ENCODE measurements around the gene NDFIP2.

NDFIP2 gene

GRCh38 chr13:79447141-79447540, 33.8 kb upstream of the NDFIP2 start:
- Histone ChIP-seq H3K27ac (no peak overlapping the region), H3K4me1 (ENCODE audit: control insufficient read depth in 1 of 2, insufficient read depth in 1 of 2, low read depth in 1 of 2, low read length in 1 of 2) (peaks cover 5 to 11% of the 10 kb centered on the region in 2 experiments)
- TF ChIP-seq CTCF (IDR thresholded peaks at IDR 0.05): no peak

GRCh38 chr13:79447741-79448140, 33.2 kb upstream of the NDFIP2 start:
- H3K27me3 ChIP-seq: peaks cover 35% of the 10 kb centered on the region
- H3K4me1 ChIP-seq (ENCODE audit: control insufficient read depth in 1 of 2, insufficient read depth in 1 of 2, low read depth in 1 of 2, low read length in 1 of 2): peaks cover 5 to 11% of the 10 kb centered on the region in 2 experiments
- no peaks in the 10 kb centered on the region for H3K36me3 ChIP-seq
- H3K9me3 ChIP-seq: peaks cover 5% of the 10 kb centered on the region
- no peak overlapping the region for H3K27ac ChIP-seq
- no peak overlapping the region for H3K4me3 ChIP-seq (ENCODE audit: low read depth in 1 of 2, low read length in 1 of 2)
- TF ChIP-seq CTCF (IDR thresholded peaks at IDR 0.05): no peak

More at GRCh38 chr13:79447141-79447540, 33.8 kb upstream of the NDFIP2 start:
- no peaks in the 10 kb centered on the region for H3K36me3 ChIP-seq
- H3K4me3 ChIP-seq (ENCODE audit: low read depth in 1 of 2, low read length in 1 of 2): no peak overlapping the region
- peaks cover 5% of the 10 kb centered on the region for H3K9me3 ChIP-seq
- peaks cover 29% of the 10 kb centered on the region for H3K27me3 ChIP-seq

GRCh38 chr13:79448413-79448812, 32.5 kb upstream of the NDFIP2 start:
- Histone ChIP-seq H3K4me1 (ENCODE audit: control insufficient read depth in 1 of 2, insufficient read depth in 1 of 2, low read depth in 1 of 2, low read length in 1 of 2) (peaks cover 5 to 11% of the 10 kb centered on the region in 2 experiments), H3K27me3 (peaks cover 41% of the 10 kb centered on the region), H3K4me3 (ENCODE audit: low read depth in 1 of 2, low read length in 1 of 2) (no peak overlapping the region), H3K27ac (no peak overlapping the region), H3K36me3 (no peaks in the 10 kb centered on the region), H3K9me3 (peaks cover 5% of the 10 kb centered on the region)
- no peak for TF ChIP-seq CTCF (IDR thresholded peaks at IDR 0.05)

GRCh38 chr13:79450110-79450509, 30.8 kb upstream of the NDFIP2 start:
- Histone ChIP-seq H3K27ac (no peak overlapping the region), H3K4me3 (ENCODE audit: low read depth in 1 of 2, low read length in 1 of 2) (no peak overlapping the region), H3K36me3 (no peaks in the 10 kb centered on the region), H3K27me3 (peaks cover 56% of the 10 kb centered on the region), H3K4me1 (ENCODE audit: control insufficient read depth in 1 of 2, insufficient read depth in 1 of 2, low read depth in 1 of 2, low read length in 1 of 2) (peaks cover 5 to 11% of the 10 kb centered on the region in 2 experiments), H3K9me3 (peaks cover 5% of the 10 kb centered on the region)
- TF ChIP-seq CTCF (IDR thresholded peaks at IDR 0.05): no peak

- Histone ChIP-seq H3K9me3 (peaks cover 5% of the 10 kb centered on the region), H3K27ac (no peak overlapping the region)
Measured at GRCh38 chr13:79451500-79451962, 29.4 kb upstream of the NDFIP2 start.

More at GRCh38 chr13:79451500-79451962, 29.4 kb upstream of the NDFIP2 start:
- H3K4me1 ChIP-seq (ENCODE audit: control insufficient read depth in 1 of 2, insufficient read depth in 1 of 2, low read depth in 1 of 2, low read length in 1 of 2): peaks cover 5 to 11% of the 10 kb centered on the region in 2 experiments
- peaks cover 61% of the 10 kb centered on the region for H3K27me3 ChIP-seq
- no peak for TF ChIP-seq CTCF (IDR thresholded peaks at IDR 0.05)
- no peak overlapping the region for H3K4me3 ChIP-seq (ENCODE audit: low read depth in 1 of 2, low read length in 1 of 2)
- no peaks in the 10 kb centered on the region for H3K36me3 ChIP-seq

Data from neutrophil (primary cell).